K562 (cell line): ENCODE data around the gene ENO2. TPM values are rescaled to one million over a fixed set of nuclear protein-coding genes. Genes with fewer than 3 reads are reported as not detected.
"Not testable (repeated sequence)": the region's sequence is repeated elsewhere in the genome, so short reads cannot be mapped to it uniquely, and the experiment has no call there.

ENCODE experiments used
- ATAC-seq: fragments of 200-7000 bp; cut with Tn5 transposase; 3 replicates; pipeline ENCODE4 v1.9.1; 2020; ENCODE audit warnings: moderate library complexity
- BruUV-seq: library from RNA; stranded (reverse); fragments of 400-500 nt; replicated peaks from 2 replicates; lab custom pipeline; 2021; lab: Mats Ljungman, UMichigan
- CTCF ChIA-PET: fragments of 300-600 bp; formaldehyde crosslinking; extraction: SDS; loops from one replicate; lab custom pipeline; 2021; ENCODE audit warnings: low intra/inter-chr PET ratio; lab: Yijun Ruan, JAX
- POLR2A ChIA-PET: fragments of 300-600, 350-650 bp; sonication (Branson Sonifier 250); formaldehyde crosslinking; extraction: SDS; loops from one replicate; lab custom pipeline; 2021; ENCODE audit warnings: antibody characterized with exemption, inconsistent platforms; lab: Yijun Ruan, JAX
- DNase-seq, 4 experiments: peaks; one replicate each; pipeline versions ENCODE4 v3.0.0 to v3.0.0-alpha.2; 2011 to 2018; ENCODE audit warnings: low spot score in 3 of 4, mixed read lengths in 3 of 4; ENCODE audit errors: extremely low read depth in 1 of 4
- FAIRE-seq: peaks from 2 replicates; lab custom pipeline; 2011; peaks lifted over from hg19 to GRCh38; lab: Jason Lieb, UNC
- H2AFZ ChIP-seq: 2 replicates; pipeline ENCODE4 v1.6.0; 2011; ENCODE audit warnings: low read depth, low read length, control low read depth, inconsistent platforms
- H3K27ac ChIP-seq: fragments of 200-600 bp; 3 replicates; pipeline ENCODE4 v1.8.0; 2011; ENCODE audit warnings: low read depth, mild to moderate bottlenecking, control low read depth, inconsistent platforms, low read length, moderate library complexity, mixed read lengths; ENCODE audit errors: extremely low read depth
- H3K27me3 ChIP-seq, 2 experiments: fragments of 300-600 bp in 1 of 2; 2 replicates in 1 of 2; 3 replicates in 1 of 2; pipeline versions ENCODE4 v1.6.0 to v1.8.0; 2011; ENCODE audit warnings: inconsistent platforms in 2 of 2, low read length in 2 of 2, mild to moderate bottlenecking in 1 of 2, mixed read lengths in 1 of 2, moderate library complexity in 1 of 2; ENCODE audit not compliant: control insufficient read depth in 2 of 2, insufficient read depth in 2 of 2
- H3K36me3 ChIP-seq: fragments of 300-600 bp; 3 replicates; pipeline ENCODE4 v1.8.0; 2011; ENCODE audit warnings: mild to moderate bottlenecking, low read length, inconsistent platforms; ENCODE audit not compliant: control insufficient read depth, insufficient read depth
- H3K4me1 ChIP-seq, 2 experiments: fragments of 200-600 bp in 1 of 2; replicated peaks in 1 of 2; 2 replicates in 1 of 2; 3 replicates in 1 of 2; pipeline versions ENCODE4 v1.5.1 to v1.8.0; 2011; ENCODE audit warnings: inconsistent platforms in 2 of 2, low read length in 2 of 2, mild to moderate bottlenecking in 1 of 2, mixed read lengths in 1 of 2, moderate library complexity in 1 of 2; ENCODE audit not compliant: control insufficient read depth in 2 of 2, insufficient read depth in 2 of 2
- H3K4me2 ChIP-seq: 2 replicates; pipeline ENCODE4 v1.6.1; 2011; ENCODE audit warnings: low read length, control low read depth, inconsistent platforms, mixed read lengths; ENCODE audit not compliant: insufficient read depth
- H3K4me3 ChIP-seq: fragments of 200-600 bp; sonication (generic), shearing (Covaris generic); 2 replicates; pipeline ENCODE4 v1.5.1; 2016; ENCODE audit warnings: control low read depth, inconsistent platforms
- H3K79me2 ChIP-seq: fragments of 200-600 bp; 3 replicates; pipeline ENCODE4 v1.8.0; 2011; ENCODE audit warnings: low read length, inconsistent platforms; ENCODE audit not compliant: control insufficient read depth, insufficient read depth
- H3K9ac ChIP-seq, 2 experiments: 2 replicates each; pipeline versions ENCODE4 v1.6.0 to v1.6.1; 2011; ENCODE audit warnings: low read depth in 2 of 2, low read length in 2 of 2, control low read depth in 1 of 2, inconsistent platforms in 1 of 2, mild to moderate bottlenecking in 1 of 2, mixed read lengths in 1 of 2; ENCODE audit not compliant: insufficient read depth in 1 of 2
- H3K9me1 ChIP-seq: one replicate; pipeline ENCODE4 v1.6.0; 2011; ENCODE audit warnings: inconsistent platforms, mild to moderate bottlenecking, low read length, moderate library complexity; ENCODE audit not compliant: control insufficient read depth, insufficient read depth
- H3K9me3 ChIP-seq: replicated peaks from 2 replicates; pipeline ENCODE4 v1.5.1; 2011; ENCODE audit warnings: low read depth, low read length, inconsistent platforms; ENCODE audit not compliant: control insufficient read depth, insufficient read depth
- H4K20me1 ChIP-seq: replicated peaks from 2 replicates; pipeline ENCODE4 v1.6.1; 2011; ENCODE audit warnings: low read length, inconsistent platforms, mixed read lengths; ENCODE audit not compliant: control insufficient read depth, insufficient read depth
- FOXK2 ChIP-seq, 2 experiments: fragments of 450-650 bp; IDR thresholded peaks in 1 of 2; conservative IDR thresholded peaks in 1 of 2; 2 replicates each; pipeline ENCODE4 v1.6.1; 2016; ENCODE audit warnings: low read depth in 2 of 2, mild to moderate bottlenecking in 1 of 2
- GTF2E2 ChIP-seq: fragments of 200-800 bp; sonication (Bioruptor generic); IDR thresholded peaks from 2 replicates; pipeline ENCODE4 v1.6.1; 2016; ENCODE audit warnings: missing genetic modification characterization, missing compliant biosample characterization
- ZNF766 ChIP-seq: fragments of 200-800 bp; sonication (Bioruptor generic); conservative IDR thresholded peaks from 2 replicates; pipeline ENCODE4 v1.6.1; 2016; ENCODE audit warnings: missing genetic modification characterization, missing compliant biosample characterization
- WGBS: fragments of 100-300 bp; shearing (Covaris generic); methylation state at CpG from one replicate; pipeline ENCODE4 v1.1.6; 2016; ENCODE audit warnings: low coverage, mixed read lengths; ENCODE audit not compliant: insufficient coverage; ENCODE audit errors: missing lambda C conversion rate; 5-methylcytosine and 5-hydroxymethylcytosine counted together
- in situ Hi-C: fragments of 300-500 bp; cut with MboI; formaldehyde crosslinking; loops from 4 replicates; pipeline ENCODE4 v1.15.0; 2018; ENCODE audit warnings: inconsistent platforms, mixed read lengths
- intact Hi-C: fragments of 100-400 bp; cut with micrococcal nuclease; formaldehyde crosslinking; loops from 2 replicates; pipeline ENCODE4 v1.14.2; 2022
- polyA plus RNA-seq, 8 experiments: library from polyadenylated mRNA; depleted of rRNA in 4 of 8; stranded (reverse) in 5 of 8; unstranded in 3 of 8; fragments of >200 nt; fragmentation: Nextera tagmentation in 2 of 8; fragmentation: Illumina TruSeq in 1 of 8; extraction: Ambion mirVana in 2 of 8; extraction: Trizol in 1 of 8; gene quantifications; 2 replicates each; pipeline versions ENCODE4 v1.2.1 to v1.2.3, GENCODE V29; 2011 to 2014; ENCODE audit warnings: inconsistent platforms in 1 of 8, missing spikeins in 1 of 8
- total RNA-seq, 7 experiments: library from RNA; depleted of rRNA in 6 of 7; stranded (reverse); fragments of >200 nt in 6 of 7; fragmentation: Illumina TruSeq in 2 of 7; extraction: Trizol in 2 of 7; gene quantifications; 2 replicates each; pipeline versions ENCODE4 v1.2.1 to v1.2.3, GENCODE V29; 2011 to 2021; ENCODE audit warnings: low replicate concordance in 1 of 7
- TF ChIP-seq, protein P1 (sequence below): sonication (generic); formaldehyde crosslinking; IDR thresholded peaks from 2 replicates; pipeline ENCODE4 v1.8.1; 2023; ENCODE audit warnings: mild to moderate bottlenecking, missing genetic modification reagents

ENO2 gene
- total and polyA plus RNA-seq, 9 of the 15 experiments (the other 6 are each of a cell fraction or from before 2014, with no cell fraction given), result 10.9 to 43.3 (median 21.0) TPM

DNA sequence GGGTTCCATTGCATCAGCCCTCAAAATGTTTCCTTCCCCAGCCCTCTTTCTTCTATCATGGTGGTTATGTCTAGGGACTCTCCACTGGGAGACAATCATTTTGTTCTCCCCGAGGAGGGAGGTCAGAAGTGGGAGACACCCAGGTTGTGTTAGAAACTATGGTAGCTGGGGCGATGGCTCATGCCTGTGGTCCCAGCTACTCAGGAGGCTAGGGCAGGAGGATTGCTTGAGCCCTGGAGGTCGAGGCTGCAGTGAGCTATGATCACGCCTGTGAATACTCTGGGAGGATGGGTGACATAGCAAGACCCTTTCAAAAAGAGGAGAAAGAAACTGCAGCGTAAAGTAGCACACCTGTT is 22.8 kb upstream of the ENO2 start:
- whole genome bisulfite sequencing, result 53% methylated on average over 5 of the region's 5 CpGs
- H3K9me3 ChIP-seq, result no peaks in the 10 kb centered on the region
- BruUV-seq, result TSS peak; percentile 83
- no peaks in the 10 kb centered on the region for H3K27me3 ChIP-seq
- H3K4me1 ChIP-seq, result peaks cover 12 to 19% of the 10 kb centered on the region in 2 experiments; a peak in 4 of 5 replicates
- peak overlapping the region; percentile 79 to 90 for H3K9ac ChIP-seq
- H3K27ac ChIP-seq, result peak overlapping the region; percentile 72
- in situ Hi-C loops, result no loop called here
- H3K4me2 ChIP-seq, result peak overlapping the region; percentile 65
- 0 out of 3 replicates have a peak, but pooled peaks cover 2% of the 10 kb centered on the region for H3K79me2 ChIP-seq
- no peaks in the 10 kb centered on the region for H3K9me1 ChIP-seq
- CTCF ChIA-PET, result no interaction called here
- no peak for DNase-seq
- peak; percentile 34 for ATAC-seq
- POLR2A ChIA-PET, result interaction anchor here (0.6 to 1.8 kb wide), 11 partner anchors 9 to 334 kb away, joined by 3 to 18 read pairs (median 5); partner anchors contain the start of genes C12orf57, CDCA3, RNU7-1 and SPSB2
- no peaks in the 10 kb centered on the region for H3K36me3 ChIP-seq
- H3K4me3 ChIP-seq, result peak overlapping the region; percentile 42
- intact Hi-C loops, result loop anchor here (2.0 kb wide), 1 partner anchor 19 kb away; the partner anchor contains the start of gene SPSB2
- TF ChIP-seq ZNF766 (CRISPR knock-in tag) (0 out of 2 replicates have a peak, but pooled peaks have one; percentile 22), FOXK2 (conservative IDR thresholded peaks at IDR 0.05 in 1 of 2, IDR thresholded peaks at IDR 0.05 in 1 of 2; ENCODE audit: low read depth in 2 of 2) (0 out of 4 replicates have a peak, but pooled peaks of 1 of the 2 experiments have one; percentile 8), GTF2E2 (tag) (0 out of 2 replicates have a peak, but pooled peaks have one; percentile 4)
- TF ChIP-seq, protein P1, sequence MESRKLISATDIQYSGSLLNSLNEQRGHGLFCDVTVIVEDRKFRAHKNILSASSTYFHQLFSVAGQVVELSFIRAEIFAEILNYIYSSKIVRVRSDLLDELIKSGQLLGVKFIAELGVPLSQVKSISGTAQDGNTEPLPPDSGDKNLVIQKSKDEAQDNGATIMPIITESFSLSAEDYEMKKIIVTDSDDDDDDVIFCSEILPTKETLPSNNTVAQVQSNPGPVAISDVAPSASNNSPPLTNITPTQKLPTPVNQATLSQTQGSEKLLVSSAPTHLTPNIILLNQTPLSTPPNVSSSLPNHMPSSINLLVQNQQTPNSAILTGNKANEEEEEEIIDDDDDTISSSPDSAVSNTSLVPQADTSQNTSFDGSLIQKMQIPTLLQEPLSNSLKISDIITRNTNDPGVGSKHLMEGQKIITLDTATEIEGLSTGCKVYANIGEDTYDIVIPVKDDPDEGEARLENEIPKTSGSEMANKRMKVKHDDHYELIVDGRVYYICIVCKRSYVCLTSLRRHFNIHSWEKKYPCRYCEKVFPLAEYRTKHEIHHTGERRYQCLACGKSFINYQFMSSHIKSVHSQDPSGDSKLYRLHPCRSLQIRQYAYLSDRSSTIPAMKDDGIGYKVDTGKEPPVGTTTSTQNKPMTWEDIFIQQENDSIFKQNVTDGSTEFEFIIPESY, result no peak
- TF ChIP-seq, all 486 proteins: peak for 3
- Histone ChIP-seq H4K20me1 (no peaks in the 10 kb centered on the region), H2AFZ (peak overlapping the region; percentile 92)
- no peak for FAIRE-seq

DNA sequence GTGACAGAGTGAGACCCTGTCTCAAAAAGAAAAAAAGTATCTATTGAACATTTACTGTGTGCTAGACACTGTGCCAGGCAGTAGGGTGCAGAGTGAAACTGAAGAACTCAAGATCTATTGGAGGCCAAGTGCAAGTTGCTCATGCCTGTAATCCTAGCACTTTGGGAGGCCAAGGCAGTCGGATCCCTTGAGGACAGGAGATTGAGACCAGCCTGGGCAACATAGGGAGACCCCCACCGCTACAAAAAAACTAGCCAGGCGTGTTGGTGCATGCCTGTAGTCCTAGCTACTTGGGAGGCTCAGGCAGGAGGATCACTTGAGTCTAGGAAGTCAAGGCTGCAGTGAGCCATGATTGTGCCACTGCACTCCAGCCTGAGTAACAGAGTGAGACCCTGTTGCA is 21.7 kb upstream of the ENO2 start:
- BruUV-seq, H3K4me3 ChIP-seq, H3K4me2 ChIP-seq, H3K27me3 ChIP-seq, in situ Hi-C loops, H3K79me2 ChIP-seq, FAIRE-seq, H3K9me3 ChIP-seq, CTCF ChIA-PET, intact Hi-C loops, H3K9ac ChIP-seq, H4K20me1 ChIP-seq, POLR2A ChIA-PET, H3K27ac ChIP-seq, H2AFZ ChIP-seq, DNase-seq, H3K9me1 ChIP-seq, H3K36me3 ChIP-seq, ATAC-seq: not testable (repeated sequence)
- H3K4me1 ChIP-seq, result peaks cover 12 to 15% of the 10 kb centered on the region in 2 experiments; a peak in 4 of 5 replicates
- 76% methylated on average over 3 of the region's 3 CpGs for WGBS
